LNCAP (cell line): ENCODE measurements around the gene FTH1.

Source experiments
- TF ChIP-seq, protein P1 (sequence below): fragments of 450-650 bp; IDR thresholded peaks from 2 replicates; pipeline ENCODE4 v1.5.1; 2017; ENCODE audit warnings: mild to moderate bottlenecking

FTH1 gene

DNA sequence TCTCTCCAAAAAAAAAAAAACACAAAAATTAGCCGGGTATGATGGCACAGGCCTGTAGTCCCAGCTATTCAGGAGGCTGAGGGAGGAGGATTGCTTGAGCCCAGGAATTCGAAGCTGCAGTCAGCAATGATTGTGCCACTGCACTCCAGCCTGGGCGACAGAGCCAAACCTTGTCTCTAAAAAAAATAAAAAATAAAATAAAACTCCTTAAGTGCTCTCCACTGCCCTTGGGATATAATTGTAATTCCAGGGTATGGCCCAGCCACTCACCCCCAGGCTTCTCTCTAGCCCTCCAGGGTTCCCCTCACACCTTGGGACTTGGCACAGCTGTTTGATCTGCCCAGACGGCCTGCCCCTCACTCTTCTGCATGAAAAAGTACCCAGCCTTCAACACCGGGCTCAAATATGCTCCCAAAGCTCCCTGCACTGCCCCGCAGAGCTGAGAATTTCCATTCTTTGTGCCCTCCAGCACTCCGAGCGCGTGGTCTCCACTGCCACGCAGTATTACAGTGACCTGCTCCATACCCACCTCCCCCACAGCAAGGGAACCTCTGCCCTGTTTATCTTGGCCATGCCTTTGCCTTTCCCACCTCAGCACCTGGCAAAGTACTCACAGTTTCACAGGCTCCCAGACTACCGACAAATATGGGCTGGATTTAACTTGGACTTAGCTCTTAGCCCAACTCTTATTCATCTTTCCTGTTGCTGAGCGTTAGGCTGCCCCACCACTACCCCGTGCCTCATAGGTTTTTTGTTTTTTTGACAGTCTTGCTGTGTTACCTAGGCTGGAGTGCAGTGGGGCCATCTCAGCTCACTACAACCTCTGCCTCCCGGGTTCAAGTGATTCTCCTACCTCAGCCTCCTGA, 7.6 kb upstream of the FTH1 start:
- TF ChIP-seq, protein P1, sequence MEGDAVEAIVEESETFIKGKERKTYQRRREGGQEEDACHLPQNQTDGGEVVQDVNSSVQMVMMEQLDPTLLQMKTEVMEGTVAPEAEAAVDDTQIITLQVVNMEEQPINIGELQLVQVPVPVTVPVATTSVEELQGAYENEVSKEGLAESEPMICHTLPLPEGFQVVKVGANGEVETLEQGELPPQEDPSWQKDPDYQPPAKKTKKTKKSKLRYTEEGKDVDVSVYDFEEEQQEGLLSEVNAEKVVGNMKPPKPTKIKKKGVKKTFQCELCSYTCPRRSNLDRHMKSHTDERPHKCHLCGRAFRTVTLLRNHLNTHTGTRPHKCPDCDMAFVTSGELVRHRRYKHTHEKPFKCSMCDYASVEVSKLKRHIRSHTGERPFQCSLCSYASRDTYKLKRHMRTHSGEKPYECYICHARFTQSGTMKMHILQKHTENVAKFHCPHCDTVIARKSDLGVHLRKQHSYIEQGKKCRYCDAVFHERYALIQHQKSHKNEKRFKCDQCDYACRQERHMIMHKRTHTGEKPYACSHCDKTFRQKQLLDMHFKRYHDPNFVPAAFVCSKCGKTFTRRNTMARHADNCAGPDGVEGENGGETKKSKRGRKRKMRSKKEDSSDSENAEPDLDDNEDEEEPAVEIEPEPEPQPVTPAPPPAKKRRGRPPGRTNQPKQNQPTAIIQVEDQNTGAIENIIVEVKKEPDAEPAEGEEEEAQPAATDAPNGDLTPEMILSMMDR: no peak

DNA sequence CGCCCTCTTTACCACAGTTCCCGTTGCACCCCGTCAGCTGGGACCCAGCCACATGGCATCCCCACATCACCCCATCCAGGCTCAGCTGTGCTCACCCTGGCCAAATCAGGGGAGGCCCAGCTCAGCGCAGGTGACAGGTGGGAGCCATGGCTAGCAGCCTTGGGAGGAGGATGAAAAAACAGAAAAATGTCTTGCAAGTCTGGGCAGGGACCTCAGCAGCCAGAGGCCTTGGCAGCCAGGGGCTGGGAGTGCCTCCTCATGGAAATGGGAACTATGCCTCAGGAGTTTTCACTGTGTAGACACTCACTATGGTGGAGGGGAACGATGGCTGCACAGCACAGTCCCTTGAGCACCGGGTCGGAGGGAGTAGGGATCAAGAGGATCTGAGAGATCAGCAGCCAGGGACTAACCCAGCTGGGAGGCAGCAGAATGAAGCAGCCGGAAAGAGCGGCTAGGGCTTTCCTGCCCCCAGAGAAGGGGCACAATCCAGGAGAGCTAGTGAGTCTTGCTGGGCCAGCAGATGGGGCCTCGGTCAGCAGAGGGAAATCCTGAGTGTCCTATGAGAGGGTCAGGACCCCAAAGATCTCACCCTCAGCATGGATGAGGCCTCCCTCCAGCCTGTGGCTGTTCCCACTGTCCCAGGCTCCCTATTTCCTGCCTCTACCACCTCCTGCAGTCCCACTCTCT, 6.2 kb upstream of the FTH1 start:
- TF ChIP-seq, protein P1: no peak

DNA sequence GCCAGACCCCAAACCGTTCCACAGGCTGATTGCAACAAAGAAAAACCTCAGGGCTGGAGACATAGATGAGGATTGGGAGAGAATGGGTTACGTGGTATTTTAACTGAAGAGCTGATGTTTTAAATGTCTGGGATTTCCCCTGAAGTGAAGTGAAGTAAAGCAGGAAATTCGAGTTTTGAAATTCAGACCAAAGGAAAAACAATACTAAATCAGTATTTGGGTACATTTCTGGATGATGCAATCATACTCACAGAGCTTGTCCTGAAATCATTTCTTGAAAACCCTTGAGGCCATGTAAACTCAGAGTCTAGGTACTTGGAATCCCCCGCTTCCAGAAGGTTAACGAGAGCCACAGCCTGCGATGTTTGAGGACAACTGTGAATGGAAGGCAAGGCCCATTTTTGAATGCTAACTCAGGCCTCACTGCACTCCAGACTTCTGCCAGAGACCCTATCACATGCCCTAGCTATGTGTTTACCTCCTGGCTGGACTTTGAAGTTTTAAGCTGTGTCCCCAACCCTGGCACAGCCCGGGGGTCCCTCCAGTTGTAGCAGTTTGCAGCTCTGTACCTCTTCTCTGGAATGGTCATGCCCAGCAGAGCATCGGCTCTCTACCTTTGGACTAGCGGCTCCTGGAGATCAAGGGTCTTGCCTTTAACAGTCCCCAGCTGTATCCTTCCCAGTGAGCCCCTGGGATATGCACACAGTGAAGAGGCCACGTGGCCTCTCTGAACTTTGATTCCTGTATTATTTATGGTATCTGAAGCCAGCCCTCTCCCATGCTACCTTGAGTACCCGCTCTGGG, 5.4 kb upstream of the FTH1 start:
- TF ChIP-seq, protein P1: no peak

DNA sequence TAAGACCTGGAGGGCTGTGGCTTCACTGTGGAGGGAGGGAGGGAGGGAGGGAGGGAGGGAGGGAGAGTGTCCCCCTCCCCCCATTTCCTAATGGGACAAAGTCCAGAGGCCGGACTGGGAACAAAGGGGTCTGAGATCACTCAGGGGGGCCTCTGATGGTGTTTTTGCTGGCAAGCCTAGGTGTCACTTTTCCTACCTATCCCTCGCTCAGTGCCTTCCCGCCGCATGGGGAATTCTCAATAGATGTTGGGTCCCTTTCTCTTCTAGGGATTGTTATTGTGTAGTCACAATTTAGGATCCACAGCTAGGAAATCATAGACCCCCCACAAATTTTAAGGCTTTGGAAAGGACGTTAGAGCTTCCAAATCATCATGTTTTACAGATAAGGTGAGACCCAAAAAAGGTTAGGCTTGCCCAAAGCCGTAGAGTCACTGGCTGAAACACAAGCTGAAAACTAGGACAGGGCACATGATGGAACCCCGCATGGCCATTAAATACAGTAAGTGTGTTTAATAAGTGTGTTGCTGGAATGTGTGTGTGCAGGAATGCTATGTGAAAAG, 4.8 kb upstream of the FTH1 start:
- TF ChIP-seq, protein P1: no peak

DNA sequence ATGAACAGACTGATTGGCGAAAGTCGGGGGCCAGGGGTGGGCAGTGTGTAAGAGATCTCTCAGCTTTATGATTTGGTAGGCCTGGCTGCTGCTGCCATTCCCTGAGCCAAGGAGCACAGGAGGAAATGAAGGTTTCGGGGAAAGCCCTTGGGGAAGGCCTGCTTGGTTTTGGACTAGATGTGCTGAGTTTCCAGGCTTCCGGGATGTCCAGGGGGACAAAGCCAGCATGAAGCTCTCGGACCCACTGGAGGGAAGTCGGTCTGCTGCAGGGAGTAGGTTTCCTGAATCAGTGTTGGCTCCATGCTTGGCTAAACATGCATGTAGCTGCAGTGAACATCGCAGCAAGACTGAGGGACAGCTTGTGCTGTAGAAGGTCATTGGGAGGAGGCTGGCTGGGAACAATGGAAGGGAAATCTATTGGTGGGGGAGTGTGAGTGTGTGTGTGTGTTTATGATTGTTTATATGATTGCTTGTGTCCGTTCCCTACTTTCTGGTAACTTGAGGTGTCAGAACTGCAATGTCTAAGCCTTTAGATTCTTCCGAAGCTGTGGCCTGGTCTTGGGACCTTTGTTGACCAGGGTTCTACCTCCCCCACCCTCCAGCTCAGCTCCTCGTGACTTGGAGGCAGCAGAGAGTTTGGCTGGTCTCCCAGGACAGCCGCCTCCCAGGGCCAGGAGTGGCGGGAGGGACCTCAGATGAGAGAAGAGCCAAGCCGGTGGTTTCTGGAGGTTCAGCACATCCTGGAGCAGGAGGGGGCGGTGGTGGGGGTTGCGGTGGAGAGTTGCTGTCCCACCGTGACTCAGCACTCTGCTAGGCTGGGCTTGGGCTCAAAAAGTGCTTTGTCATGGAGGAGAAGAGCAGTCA, 4.0 kb upstream of the FTH1 start:
- TF ChIP-seq, protein P1: no peak

DNA sequence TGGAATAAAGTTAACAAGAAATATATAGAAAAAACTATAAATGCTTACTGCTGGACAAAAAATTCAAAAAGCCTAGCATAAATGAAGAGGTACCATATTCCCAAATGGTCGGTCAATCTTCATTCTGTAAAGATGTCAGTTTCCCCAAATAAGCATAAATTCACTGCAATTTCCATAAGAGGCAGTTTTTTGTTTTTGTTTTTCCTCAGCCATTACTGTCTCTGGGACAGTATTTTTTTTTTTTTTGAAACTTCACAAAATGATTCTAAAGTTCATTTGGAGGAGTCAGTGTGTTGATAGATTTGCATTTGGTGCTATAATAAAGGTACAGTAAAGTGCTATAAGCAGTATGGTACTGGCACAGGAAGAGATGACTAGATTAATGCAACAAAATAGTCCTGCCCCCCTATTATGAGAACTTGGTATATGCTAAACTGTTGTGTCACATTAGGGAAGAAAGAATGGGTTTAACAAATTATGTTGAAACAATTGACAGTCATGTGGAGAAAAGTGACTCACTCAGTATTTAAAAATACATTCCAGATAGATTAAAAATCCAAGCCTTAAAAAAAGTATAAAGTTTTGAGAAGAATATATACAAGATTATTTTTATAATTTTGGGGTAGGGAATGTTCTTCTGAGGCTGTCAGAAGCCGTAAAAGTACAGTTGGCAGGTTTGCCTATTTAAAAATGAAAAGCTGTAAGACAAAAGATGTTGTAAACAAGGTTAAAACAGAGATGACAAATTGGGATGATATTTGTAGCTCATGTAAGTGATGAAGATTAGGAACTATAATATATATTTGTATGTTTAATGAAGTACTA, 2.6 kb upstream of the FTH1 start:
- TF ChIP-seq, protein P1: no peak
